GM18505 (cell line): ENCODE data around the gene GMCL2.

Source experiments
- ATAC-seq: cut with Tn5 transposase; IDR thresholded peaks from one replicate; pipeline ENCODE4 v1.9.1; 2021; ENCODE audit not compliant: unreplicated experiment
- POLR2A ChIP-seq: IDR thresholded peaks from 4 replicates; pipeline ENCODE4 v1.6.1; 2011; ENCODE audit warnings: borderline replicate concordance; ENCODE audit not compliant: insufficient read depth, insufficient read length; ENCODE audit errors: extremely low read depth

Gene GMCL2

DNA sequence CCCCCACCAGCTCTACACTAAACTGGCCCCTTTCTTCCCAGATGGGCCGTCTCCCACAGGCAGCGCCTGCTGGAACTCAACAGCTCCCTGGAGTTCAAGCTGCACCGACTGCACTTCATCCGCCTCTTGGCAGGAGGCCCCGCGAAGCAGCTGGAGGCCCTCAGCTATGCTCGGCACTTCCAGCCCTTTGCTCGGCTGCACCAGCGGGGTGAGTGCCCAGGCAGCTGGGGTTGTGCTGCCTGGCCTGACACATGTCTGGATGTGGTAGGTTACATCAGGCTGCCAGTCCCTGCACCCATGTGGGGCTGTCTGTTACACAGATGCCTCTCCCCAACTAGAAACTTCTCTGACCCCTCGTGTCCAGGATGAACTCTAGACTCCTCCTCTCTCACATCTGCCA lies 43.3 kb downstream of the GMCL2 start:
- no peak for TF ChIP-seq POLR2A
- ATAC-seq: no peak

- ATAC-seq: no peak
- TF ChIP-seq POLR2A: no peak
These were observed 43.9 kb downstream of the GMCL2 start for GRCh38 chr5:178143246-178143645.

- no peak for ATAC-seq
- TF ChIP-seq POLR2A: no peak
These were observed 44.5 kb downstream of the GMCL2 start for GRCh38 chr5:178142642-178143041.

- no peak for ATAC-seq
- TF ChIP-seq POLR2A: no peak
These were observed 45.6 kb downstream of the GMCL2 start for GRCh38 chr5:178141550-178141949.

- ATAC-seq: no peak
- TF ChIP-seq POLR2A: no peak
These were observed 49.2 kb downstream of the GMCL2 start for GRCh38 chr5:178137991-178138390.

DNA sequence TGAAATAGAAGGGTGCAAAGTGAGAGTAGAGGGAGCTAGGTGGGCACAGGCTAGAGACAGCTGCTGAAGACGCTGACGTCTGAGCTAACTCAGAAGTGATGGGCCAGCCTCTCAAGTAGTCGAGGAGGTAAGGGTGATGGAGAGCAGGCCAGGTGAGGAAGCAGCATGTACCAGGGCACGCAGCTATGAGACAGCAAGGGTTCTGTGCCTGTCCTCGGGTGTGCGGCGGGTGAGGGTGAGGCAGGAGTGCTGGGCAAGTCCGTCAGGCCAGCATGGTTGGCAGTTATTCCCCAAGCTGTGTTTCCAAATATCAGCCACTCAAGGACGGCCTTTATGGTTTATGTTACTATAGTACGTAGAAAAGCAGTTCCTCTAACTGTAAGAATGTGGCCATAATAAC lies 50.2 kb downstream of the GMCL2 start:
- no peak for TF ChIP-seq POLR2A
- no peak for ATAC-seq
